Lower lobe of right lung (tissue), 2 donors: Measurements from ENCODE around the gene PRDX5. TPM values are rescaled to one million over a fixed set of nuclear protein-coding genes. Genes with fewer than 3 reads are reported as not detected.

Experiments used
- ATAC-seq, 2 donors: fragments of 200-7000 bp; cut with Tn5 transposase; one replicate each; pipeline ENCODE4 v1.9.1; 2020 to 2022; ENCODE audit warnings: mild to moderate bottlenecking in 2 of 2, moderate library complexity in 2 of 2
- DNase-seq: peaks from one replicate; pipeline ENCODE4 v3.0.0-alpha.2; 2020
- H3K27ac ChIP-seq: fragments of 200-600 bp; one replicate; pipeline ENCODE4 v1.8.0; 2022
- H3K27me3 ChIP-seq: fragments of 200-600 bp; one replicate; pipeline ENCODE4 v1.8.0; 2022; ENCODE audit warnings: low read depth
- H3K36me3 ChIP-seq: fragments of 200-600 bp; one replicate; pipeline ENCODE4 v1.8.0; 2022; ENCODE audit warnings: mild to moderate bottlenecking
- H3K4me1 ChIP-seq: fragments of 200-600 bp; one replicate; pipeline ENCODE4 v1.8.0; 2022
- H3K4me3 ChIP-seq: fragments of 200-600 bp; one replicate; pipeline ENCODE4 v1.8.0; 2022; ENCODE audit warnings: mild to moderate bottlenecking
- H3K9me3 ChIP-seq: fragments of 200-600 bp; one replicate; pipeline ENCODE4 v1.8.0; 2022
- CTCF ChIP-seq: fragments of 200-600 bp; IDR thresholded peaks from one replicate; pipeline ENCODE4 v1.8.0; 2022; ENCODE audit warnings: antibody characterized with exemption, mild to moderate bottlenecking
- intact Hi-C: fragments of 100-400 bp; cut with DNase I; formaldehyde crosslinking; loops from one replicate; pipeline ENCODE4 v1.11.0; 2022
- long read RNA-seq: library from polyadenylated mRNA; unstranded; transcript quantifications from one replicate; pipeline ENCODE4 v2.0.0, GENCODE V29; 2021
- total RNA-seq: library from RNA; stranded (reverse); fragmentation: NEBNext Ultra II Directional; extraction: Animal tissue kit (Norgen Biotek cat#: 25700); gene quantifications from one replicate; pipeline ENCODE4 v1.2.1, GENCODE V29; 2021
- donor health status: DM: no; HTN: yes; CAD: no; lungs with severe emphysema.

The PRDX5 gene
- 203 TPM for total RNA-seq
- long read RNA-seq, transcript PRDX5-201 (6 exons, 893 nt), result major isoform, 163 of 181 reads
- long read RNA-seq, partial matches to known transcripts, result 5 of 181 reads
- long read RNA-seq, other reads (novel, unspliced or antisense), result 11 of 181 reads

- intact Hi-C loops, result no loop called here
Observed at GRCh38 chr11:64317961-64318765, at the start of gene PRDX5. TSS of gene PRDX5 (plus strand) at chr11:64318121. CDS start at chr11:64318216, 95 bp downstream.

GRCh38 chr11:64268893-64269539, 48.9 kb upstream of the PRDX5 start:
- peak; percentile 31 to 48 for ATAC-seq
- Histone ChIP-seq H3K4me1 (peaks cover 40% of the 10 kb centered on the region), H3K27ac (peak overlapping the region; percentile 99), H3K36me3 (peaks cover 33% of the 10 kb centered on the region), H3K4me3 (peak overlapping the region; percentile 95), H3K9me3 (no peaks in the 10 kb centered on the region), H3K27me3 (no peaks in the 10 kb centered on the region)
- no peak for TF ChIP-seq CTCF
- peak; percentile 84 for DNase-seq
- intact Hi-C loops, result no loop called here

More at GRCh38 chr11:64317961-64318765, at the start of gene PRDX5:
- Histone ChIP-seq H3K27me3 (no peaks in the 10 kb centered on the region), H3K36me3 (peaks cover 45% of the 10 kb centered on the region), H3K4me3 (peak within 1 kb of the TSS; percentile 92), H3K4me1 (peaks cover 31% of the 10 kb centered on the region), H3K9me3 (no peaks in the 10 kb centered on the region), H3K27ac (peak within 1 kb of the TSS; percentile 100)
- DNase-seq, result peak; percentile 98
- peak; percentile 91 to 94 for ATAC-seq
- peak; percentile 52 for TF ChIP-seq CTCF

- Histone ChIP-seq H3K9me3 (no peaks in the 10 kb centered on the region), H3K27me3 (no peaks in the 10 kb centered on the region), H3K4me3 (peak overlapping the region; percentile 95), H3K36me3 (peaks cover 27% of the 10 kb centered on the region), H3K27ac (peak overlapping the region; percentile 99), H3K4me1 (peaks cover 40% of the 10 kb centered on the region)
- TF ChIP-seq CTCF, result peak; percentile 19
- ATAC-seq, result peak; percentile 89 to 94
- peak; percentile 98 for DNase-seq
- intact Hi-C loops, result no loop called here
Observed at GRCh38 chr11:64269540-64270220, 48.2 kb upstream of the PRDX5 start.

DNA sequence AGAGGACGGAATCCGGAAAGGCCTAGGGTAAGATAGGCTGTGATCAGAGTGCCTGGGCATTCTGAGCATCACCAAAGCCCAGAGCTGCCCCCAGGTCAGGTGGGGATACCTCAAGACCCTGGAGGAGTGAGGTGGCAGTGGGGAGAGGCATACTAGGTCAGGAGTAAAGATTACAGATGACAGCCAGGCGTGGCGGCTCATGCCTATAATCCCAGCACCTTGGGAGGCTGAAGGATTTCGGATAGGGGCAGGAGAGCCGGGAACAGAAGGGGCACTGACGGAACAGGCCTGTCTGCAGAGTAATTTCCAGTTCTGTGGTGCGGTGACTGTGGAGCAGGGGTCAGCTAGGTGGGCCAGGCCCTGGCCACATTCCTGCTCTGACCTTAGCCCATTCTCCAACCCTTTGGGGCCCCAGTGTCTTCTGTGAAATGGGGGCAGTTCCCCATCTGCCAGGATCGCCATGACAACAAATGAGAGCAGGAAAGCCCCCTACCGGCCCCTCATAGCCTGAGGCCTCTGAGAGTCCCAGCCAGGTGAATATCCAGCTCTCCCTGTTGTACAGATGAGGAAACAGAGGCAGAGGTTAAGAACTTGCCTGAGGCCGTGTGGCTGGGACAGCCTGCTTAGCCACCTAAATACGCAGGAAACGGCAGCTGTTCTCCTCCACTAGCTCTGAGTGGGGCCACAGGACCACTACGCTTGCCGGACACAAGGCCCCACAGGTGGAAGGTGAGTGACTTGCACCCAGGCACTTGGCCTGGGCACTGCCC, 42.7 kb upstream of the PRDX5 start:
- DNase-seq (no peak), ATAC-seq (no peak)
- Histone ChIP-seq H3K4me1 (peaks cover 14% of the 10 kb centered on the region), H3K27me3 (no peaks in the 10 kb centered on the region), H3K9me3 (no peaks in the 10 kb centered on the region), H3K36me3 (peaks cover 38% of the 10 kb centered on the region), H3K27ac (no peak overlapping the region), H3K4me3 (no peak overlapping the region)
- intact Hi-C loops, result no loop called here
- TF ChIP-seq CTCF, result no peak

- no peak for ATAC-seq
- intact Hi-C loops, result no loop called here
- no peak overlapping the region for H3K27ac ChIP-seq
Observed at GRCh38 chr11:64275841-64276240, 42.1 kb upstream of the PRDX5 start.

More at GRCh38 chr11:64275841-64276240, 42.1 kb upstream of the PRDX5 start:
- H3K36me3 ChIP-seq, result peaks cover 41% of the 10 kb centered on the region
- TF ChIP-seq CTCF, result no peak
- H3K4me3 ChIP-seq, result no peak overlapping the region
- peaks cover 14% of the 10 kb centered on the region for H3K4me1 ChIP-seq
- DNase-seq, result no peak
- no peaks in the 10 kb centered on the region for H3K9me3 ChIP-seq
- no peaks in the 10 kb centered on the region for H3K27me3 ChIP-seq
